Ovary (tissue), 9 donors: Measurements from ENCODE around the gene WASF3. TPM values are rescaled to one million over a fixed set of nuclear protein-coding genes. Genes with fewer than 3 reads are reported as not detected.

Source experiments
- DNase-seq, 5 donors: peaks; one replicate each; pipeline ENCODE4 v3.0.0-alpha.2; 2019 to 2020
- H3K27ac ChIP-seq, 2 donors: fragments of 200-600 bp; one replicate each; pipeline versions ENCODE4 v1.5.1 to v1.8.0; 2019 to 2022
- H3K27me3 ChIP-seq: fragments of 200-600 bp; one replicate; pipeline ENCODE4 v1.8.0; 2022
- H3K36me3 ChIP-seq: fragments of 200-600 bp; sonication (generic); one replicate; pipeline ENCODE4 v1.5.1; 2019
- H3K4me1 ChIP-seq: one replicate; pipeline ENCODE4 v1.8.1; 2013; ENCODE audit warnings: mild to moderate bottlenecking, moderate library complexity; ENCODE audit not compliant: insufficient read depth
- H3K4me3 ChIP-seq: fragments of 200-600 bp; sonication (generic); one replicate; pipeline ENCODE4 v1.5.1; 2017
- H3K9me3 ChIP-seq, 2 donors: fragments of 200-600 bp in 1 of 2; sonication (generic) in 1 of 2; one replicate each; pipeline versions ENCODE4 v1.5.1 to v1.8.1; 2013 to 2019; ENCODE audit warnings: mild to moderate bottlenecking in 1 of 2, moderate library complexity in 1 of 2
- CTCF ChIP-seq, 3 donors: fragments of 450-650 bp in 2 of 3; fragments of 200-600 bp in 1 of 3; IDR thresholded peaks; one replicate each; pipeline versions ENCODE4 v1.5.1 to v1.8.0; 2016 to 2022; ENCODE audit warnings: antibody characterized with exemption in 3 of 3, mild to moderate bottlenecking in 1 of 3
- EP300 ChIP-seq: sonication (generic); formaldehyde crosslinking; IDR thresholded peaks from one replicate; pipeline ENCODE4 v1.6.1; 2017; ENCODE audit warnings: antibody characterized with exemption
- POLR2A ChIP-seq: fragments of 450-650 bp; IDR thresholded peaks from one replicate; pipeline ENCODE4 v1.6.1; 2017; ENCODE audit warnings: antibody characterized with exemption, mild to moderate bottlenecking, moderate library complexity
- WGBS, 3 donors: extraction: QIAGEN DNeasy Blood & Tissue Kit in 1 of 3; methylation state at CpG; one replicate each; pipeline versions ENCODE4 v1.1.5 to v1.1.7; 2013 to 2017; 5-methylcytosine and 5-hydroxymethylcytosine counted together
- intact Hi-C, 4 donors: fragments of 100-400 bp; cut with DNase I; formaldehyde crosslinking; loops; one replicate each; pipeline versions ENCODE4 v1.11.0 to v1.15.1; 2022 to 2023
- polyA plus RNA-seq, 2 donors: library from polyadenylated mRNA; stranded (reverse); fragments of 200-250 nt in 1 of 2; fragments of 350-450 nt in 1 of 2; fragmentation: Illumina TruSeq in 1 of 2; extraction: RNeasy Lipid Tissue Mini Kit (QIAGEN cat#74804) in 1 of 2; gene quantifications; one replicate each; pipeline ENCODE4 v1.2.3, GENCODE V29; 2013 to 2014
- total RNA-seq, 7 donors: library from RNA; depleted of rRNA in 2 of 7; stranded (reverse); fragments of >200 nt in 2 of 7; fragmentation: NEBNext Ultra II Directional in 3 of 7; extraction: Animal tissue kit (Norgen Biotek cat#: 25700) in 3 of 7; gene quantifications; one replicate each; pipeline versions ENCODE4 v1.1.0 to v1.2.4, GENCODE V29; 2016 to 2023
- donor health status: DM: no; HTN: no; CAD: no; lungs with moderate emphysema.
- donor health status: DM: no; HTN: no; CAD: no.
- donor health status: Bipolar disorder and iron deficiency.
- donor health status: DM: yes; HTN: yes; CAD: no.
- donor health status: DM: no; HTN: no; CAD: no.
- donor health status: DM: yes; HTN: yes; CAD: no.

The WASF3 gene
- total and polyA plus RNA-seq, 9 donors: 11.5 to 37.1 (median 33.7) TPM

- Histone ChIP-seq H3K4me3 (no peak overlapping the region), H3K27ac (no peak overlapping the region), H3K36me3 (no peaks in the 10 kb centered on the region), H3K4me1 (peaks cover 8% of the 10 kb centered on the region), H3K27me3 (no peaks in the 10 kb centered on the region), H3K9me3 (no peaks in the 10 kb centered on the region)
- WGBS, 3 donors: 28 to 32% (median 31%) methylated on average over 2 of the region's 2 CpGs
- TF ChIP-seq EP300 (no peak), CTCF (IDR thresholded peaks at IDR 0.05) (no peak), POLR2A (no peak)
- intact Hi-C loops: no loop called here
- DNase-seq: no peak
Measured at GRCh38 chr13:26601669-26602068, 44.2 kb downstream of the WASF3 start.

- Histone ChIP-seq H3K27ac (no peak overlapping the region), H3K36me3 (no peaks in the 10 kb centered on the region), H3K27me3 (no peaks in the 10 kb centered on the region), H3K4me1 (peaks cover 8% of the 10 kb centered on the region), H3K9me3 (no peaks in the 10 kb centered on the region), H3K4me3 (no peak overlapping the region)
- intact Hi-C loops: no loop called here
- TF ChIP-seq CTCF (IDR thresholded peaks at IDR 0.05): no peak
- no peak for TF ChIP-seq EP300
- TF ChIP-seq POLR2A: no peak
- no peak for DNase-seq
- 92 to 93% (median 93%) methylated on average over 3 of the region's 3 CpGs for WGBS, 3 donors
Measured at GRCh38 chr13:26602783-26603182, 45.3 kb downstream of the WASF3 start.

DNA sequence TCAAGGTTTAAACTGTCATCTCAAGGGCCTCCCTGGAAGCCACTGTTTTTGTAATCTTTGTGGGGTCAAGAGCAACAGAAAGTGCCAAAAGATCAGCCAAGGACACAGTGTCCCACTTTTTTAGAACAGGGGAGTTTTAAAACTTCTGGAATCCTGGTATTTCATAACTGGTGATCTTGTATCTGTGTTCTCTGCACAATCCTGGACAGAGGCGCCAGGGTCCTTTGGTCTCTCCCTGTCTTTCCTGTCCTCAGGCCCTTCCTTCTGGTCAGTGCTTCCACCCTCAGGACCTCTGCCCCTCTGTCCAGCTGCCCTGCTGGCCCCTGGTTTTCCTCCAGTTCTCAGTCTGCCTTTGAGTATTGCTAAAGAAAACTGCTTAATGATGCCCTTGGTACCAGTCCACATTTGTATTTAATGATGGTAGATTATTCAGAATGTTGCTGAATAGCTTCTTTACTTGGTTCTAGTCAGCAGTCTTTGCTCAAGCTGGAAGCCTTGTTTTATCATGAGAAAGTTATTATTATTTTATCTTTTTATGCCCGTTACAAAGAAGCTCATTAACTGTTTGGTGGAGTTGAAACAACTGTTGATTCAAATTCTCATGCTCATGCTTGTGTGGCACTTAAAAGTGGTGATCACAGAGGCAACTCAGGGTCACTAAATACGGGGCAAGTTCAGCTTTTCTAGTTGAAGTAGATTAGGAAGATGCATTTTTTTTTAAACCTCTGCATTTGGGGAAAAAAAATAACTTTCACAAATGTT, 47.5 kb downstream of the WASF3 start:
- intact Hi-C loops: no loop called here
- H3K4me3 ChIP-seq: no peak overlapping the region
- WGBS, 3 donors: 12 to 29% (median 16%) methylated on average over 3 of the region's 3 CpGs
- H3K27ac ChIP-seq: peak overlapping the region in 1 of 2 donors; percentile 15
- peaks cover 8% of the 10 kb centered on the region for H3K4me1 ChIP-seq
- no peaks in the 10 kb centered on the region for H3K27me3 ChIP-seq
- no peaks in the 10 kb centered on the region for H3K9me3 ChIP-seq
- no peak for TF ChIP-seq EP300
- TF ChIP-seq POLR2A: no peak
- no peak for TF ChIP-seq CTCF (IDR thresholded peaks at IDR 0.05)
- H3K36me3 ChIP-seq: no peaks in the 10 kb centered on the region
- DNase-seq: peak; percentile 38 to 75 (median 66)

- H3K4me3 ChIP-seq: no peak overlapping the region
- no peak for DNase-seq
- TF ChIP-seq POLR2A: no peak
- TF ChIP-seq EP300: no peak
- TF ChIP-seq CTCF (IDR thresholded peaks at IDR 0.05): no peak
- no peaks in the 10 kb centered on the region for H3K27me3 ChIP-seq
- no peak overlapping the region for H3K27ac ChIP-seq
- WGBS, 3 donors: 87 to 96% (median 93%) methylated on average over 2 of the region's 2 CpGs
- intact Hi-C loops: no loop called here
- no peaks in the 10 kb centered on the region for H3K36me3 ChIP-seq
- H3K9me3 ChIP-seq: no peaks in the 10 kb centered on the region
- peaks cover 8% of the 10 kb centered on the region for H3K4me1 ChIP-seq
Measured at GRCh38 chr13:26605845-26606244, 48.4 kb downstream of the WASF3 start.
